ENCODE results near the gene MRPL54. TPM values are rescaled to one million over a fixed set of nuclear protein-coding genes. Genes with fewer than 3 reads are reported as not detected.

The MRPL54 gene
- total RNA-seq, 1 donor: 38.8 TPM

DNA sequence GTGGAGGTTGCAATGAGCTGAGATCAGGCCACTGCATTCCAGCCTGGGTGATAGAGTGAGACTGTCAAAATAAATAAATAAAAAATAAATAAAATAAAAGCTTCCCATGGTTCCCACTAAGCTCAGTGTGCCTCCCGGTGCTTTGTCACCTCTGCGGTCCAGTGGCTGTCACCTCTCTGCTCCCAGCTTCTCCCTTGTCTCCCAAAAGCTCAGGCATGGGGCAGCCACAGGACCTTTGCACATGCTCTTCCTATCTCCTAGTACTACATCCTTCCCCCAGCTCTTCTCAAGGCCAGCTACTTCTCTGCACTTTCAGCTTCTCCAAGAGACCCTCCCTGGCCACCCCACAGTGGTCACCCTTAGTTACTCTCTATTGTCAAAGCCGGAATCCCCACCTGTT is 31.3 kb downstream of the MRPL54 start:
- TF ChIP-seq, protein P1, sequence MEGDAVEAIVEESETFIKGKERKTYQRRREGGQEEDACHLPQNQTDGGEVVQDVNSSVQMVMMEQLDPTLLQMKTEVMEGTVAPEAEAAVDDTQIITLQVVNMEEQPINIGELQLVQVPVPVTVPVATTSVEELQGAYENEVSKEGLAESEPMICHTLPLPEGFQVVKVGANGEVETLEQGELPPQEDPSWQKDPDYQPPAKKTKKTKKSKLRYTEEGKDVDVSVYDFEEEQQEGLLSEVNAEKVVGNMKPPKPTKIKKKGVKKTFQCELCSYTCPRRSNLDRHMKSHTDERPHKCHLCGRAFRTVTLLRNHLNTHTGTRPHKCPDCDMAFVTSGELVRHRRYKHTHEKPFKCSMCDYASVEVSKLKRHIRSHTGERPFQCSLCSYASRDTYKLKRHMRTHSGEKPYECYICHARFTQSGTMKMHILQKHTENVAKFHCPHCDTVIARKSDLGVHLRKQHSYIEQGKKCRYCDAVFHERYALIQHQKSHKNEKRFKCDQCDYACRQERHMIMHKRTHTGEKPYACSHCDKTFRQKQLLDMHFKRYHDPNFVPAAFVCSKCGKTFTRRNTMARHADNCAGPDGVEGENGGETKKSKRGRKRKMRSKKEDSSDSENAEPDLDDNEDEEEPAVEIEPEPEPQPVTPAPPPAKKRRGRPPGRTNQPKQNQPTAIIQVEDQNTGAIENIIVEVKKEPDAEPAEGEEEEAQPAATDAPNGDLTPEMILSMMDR (IDR thresholded peaks at IDR 0.05; ENCODE audit: insufficient read depth, low read length): no peak
- DNase-seq (ENCODE audit: low read depth): no peak
- no peak overlapping the region for H3K4me3 ChIP-seq (ENCODE audit: low read depth, low read length)

DNA sequence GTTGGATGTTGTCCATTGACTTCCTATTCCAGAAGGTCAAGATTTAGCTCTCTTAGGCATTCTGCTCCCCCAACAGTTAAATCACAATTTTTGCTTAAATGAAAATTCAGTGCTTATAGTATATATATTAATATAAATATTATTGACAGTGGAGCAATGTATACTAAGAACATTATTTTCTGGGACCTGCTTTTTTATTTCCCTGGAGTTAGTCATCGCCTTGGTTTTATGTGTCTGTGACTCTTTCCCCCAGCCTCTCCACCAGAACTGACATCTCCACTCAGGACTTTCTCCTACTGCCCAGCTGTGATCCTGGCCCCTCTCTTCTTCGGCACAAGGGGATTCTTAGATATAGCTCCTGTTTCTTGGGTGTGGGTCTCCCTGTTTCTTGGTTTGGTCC is 33.9 kb downstream of the MRPL54 start:
- TF ChIP-seq, protein P1 (IDR thresholded peaks at IDR 0.05; ENCODE audit: insufficient read depth, low read length): no peak
- no peak overlapping the region for H3K4me3 ChIP-seq (ENCODE audit: low read depth, low read length)
- DNase-seq (ENCODE audit: low read depth): no peak

DNA sequence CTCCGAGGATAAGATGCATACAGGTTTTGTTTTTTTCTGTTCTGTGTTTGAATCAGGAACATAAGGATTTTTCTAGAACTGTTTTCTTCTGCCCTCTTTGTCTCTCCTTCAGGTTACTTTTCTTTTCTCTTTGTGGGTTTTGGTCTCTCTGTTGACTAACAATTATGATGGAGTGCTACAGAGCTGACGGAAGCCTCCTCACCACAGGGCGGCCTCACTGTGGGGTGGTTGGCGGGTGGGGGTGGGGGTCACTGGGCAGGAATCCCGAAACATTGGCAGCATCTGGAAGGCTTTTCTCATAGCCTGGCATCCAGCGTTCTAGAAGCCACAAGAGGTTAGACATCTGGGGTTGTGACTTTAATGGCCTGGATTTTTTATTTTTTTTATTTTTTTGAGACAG is 35.7 kb downstream of the MRPL54 start:
- no peak overlapping the region for H3K4me3 ChIP-seq (ENCODE audit: low read depth, low read length)
- TF ChIP-seq, protein P1 (IDR thresholded peaks at IDR 0.05; ENCODE audit: insufficient read depth, low read length): no peak
- no peak for DNase-seq (ENCODE audit: low read depth)

DNA sequence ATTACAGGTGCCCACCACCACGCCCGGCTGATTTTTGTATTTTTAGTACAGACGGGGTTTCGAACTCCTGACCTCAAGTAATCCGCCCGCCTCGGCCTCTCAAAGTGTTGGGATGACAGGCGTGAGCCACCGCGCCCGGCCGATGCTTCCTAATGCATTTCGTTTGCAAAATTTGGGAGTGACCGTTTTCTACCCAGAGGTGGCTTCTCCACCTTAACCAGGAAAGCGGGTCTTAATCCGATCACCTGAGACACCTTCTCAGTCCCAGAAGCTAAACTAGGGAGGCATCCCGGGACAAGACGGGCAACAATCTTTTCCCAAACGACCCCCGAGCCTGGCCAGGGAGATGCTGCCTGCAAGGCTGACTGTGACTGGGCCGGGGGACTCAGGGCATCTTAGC is 38.5 kb downstream of the MRPL54 start:
- no peak for DNase-seq (ENCODE audit: low read depth)
- no peak overlapping the region for H3K4me3 ChIP-seq (ENCODE audit: low read depth, low read length)
- TF ChIP-seq, protein P1 (IDR thresholded peaks at IDR 0.05; ENCODE audit: insufficient read depth, low read length): no peak

DNA sequence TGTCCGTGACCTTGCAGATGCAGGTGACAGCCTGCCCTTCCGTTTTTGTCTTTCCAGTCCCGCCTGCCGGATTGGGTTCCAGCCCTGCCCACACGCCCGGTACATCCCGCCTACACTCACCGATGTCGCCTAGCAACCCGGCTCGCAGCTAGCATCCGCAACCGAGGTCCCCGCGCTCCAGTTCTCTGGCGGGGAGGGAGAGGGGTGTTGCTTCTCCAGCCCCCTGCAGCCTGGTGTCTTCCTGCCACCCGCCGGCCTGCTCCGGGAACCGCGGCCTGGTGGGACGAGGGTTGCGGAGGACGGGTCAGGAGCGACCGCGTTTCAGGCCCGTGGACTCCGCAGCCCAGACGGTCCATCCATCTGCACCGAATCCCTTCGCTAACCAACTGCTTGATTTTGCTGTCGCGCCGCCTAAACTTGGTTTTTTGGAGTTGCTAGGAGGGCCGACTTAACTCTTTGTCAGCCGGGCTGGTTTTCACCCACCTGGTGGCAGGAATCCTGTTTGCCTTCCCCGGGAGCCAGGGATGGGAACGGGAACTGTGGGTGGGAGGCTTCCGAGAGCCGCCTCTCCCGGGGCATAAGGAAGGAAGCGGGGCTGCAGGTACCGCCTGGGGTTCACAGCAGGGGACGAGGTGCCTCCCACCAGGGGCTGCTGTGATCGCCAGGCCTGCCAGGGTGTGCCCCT is 39.1 kb downstream of the MRPL54 start:
- peak; percentile 2 for DNase-seq (ENCODE audit: low read depth)
- H3K4me3 ChIP-seq (ENCODE audit: low read depth, low read length): peak overlapping the region; percentile 9
- TF ChIP-seq, protein P1 (IDR thresholded peaks at IDR 0.05; ENCODE audit: insufficient read depth, low read length): peak; percentile 43

DNA sequence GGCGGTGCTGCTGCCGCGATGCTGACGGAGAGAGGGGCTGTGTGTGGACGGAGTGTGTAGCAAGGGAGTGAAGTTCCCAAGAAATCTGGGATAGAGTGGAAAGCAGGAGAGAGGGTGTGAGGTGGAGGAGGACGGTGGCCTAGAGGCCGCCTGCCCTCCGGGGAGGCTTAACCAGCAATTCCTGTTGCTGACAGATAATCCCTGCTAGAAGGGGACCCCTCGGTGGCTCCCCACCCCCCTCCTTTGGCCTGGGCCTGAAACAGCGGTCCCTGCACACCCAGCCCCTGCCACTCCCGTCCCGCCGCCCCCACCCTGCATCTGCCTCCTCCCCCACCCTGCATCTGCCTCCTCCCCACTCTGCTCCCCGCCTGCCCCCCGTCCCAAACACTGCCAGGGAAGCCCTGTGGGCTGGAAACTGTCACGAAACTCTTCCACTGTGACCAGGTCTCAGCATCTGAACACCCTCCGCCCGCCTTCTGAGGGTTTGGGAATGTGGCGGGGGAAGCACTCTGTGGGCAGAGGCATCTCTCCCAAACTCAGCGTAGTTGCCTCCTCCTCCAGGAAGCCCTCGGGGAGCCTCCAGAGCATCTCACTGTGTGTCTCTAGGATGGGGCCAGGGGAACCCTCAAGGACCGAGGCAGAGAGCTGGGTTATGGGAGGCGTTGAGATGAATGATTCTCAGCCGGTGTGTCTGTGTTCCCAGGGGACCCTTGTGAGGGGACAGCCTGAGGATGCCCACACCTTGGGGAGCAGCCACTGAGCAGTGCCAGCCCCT is 40.8 kb downstream of the MRPL54 start:
- no peak for DNase-seq (ENCODE audit: low read depth)
- TF ChIP-seq, protein P1 (IDR thresholded peaks at IDR 0.05; ENCODE audit: insufficient read depth, low read length): no peak
- H3K4me3 ChIP-seq (ENCODE audit: low read depth, low read length): no peak overlapping the region
